ENCODE results near the gene MANBA. TPM values are rescaled to one million over a fixed set of nuclear protein-coding genes. Genes with fewer than 3 reads are reported as not detected.

MANBA gene
- total RNA-seq, 1 experiment from 2014 or later, result 21.4 TPM

DNA sequence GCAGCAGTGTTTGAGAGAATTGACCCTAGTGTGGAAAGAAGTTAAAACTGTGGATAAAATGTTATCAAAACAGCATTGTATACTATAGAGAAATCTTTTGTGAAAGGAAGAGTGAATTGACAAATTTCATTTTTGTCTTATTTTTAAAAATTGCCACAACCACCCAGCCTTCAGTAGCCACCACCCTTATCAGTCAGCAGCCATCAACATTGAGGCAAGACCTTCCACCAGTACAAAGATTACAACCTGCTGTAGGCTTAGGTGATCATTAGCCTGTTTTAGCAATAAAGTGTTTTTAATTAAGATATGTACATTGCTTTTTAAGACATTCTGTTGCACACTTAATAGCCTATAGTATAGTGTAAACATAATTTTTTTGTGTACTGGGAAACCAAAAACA is 168.5 kb downstream of the MANBA start:
- H2BK20ac ChIP-seq (ENCODE audit: low read depth, low read length, poor library complexity, severe bottlenecking), result no peak overlapping the region
- no peak overlapping the region for H3K23ac ChIP-seq (ENCODE audit: insufficient read length, low read depth, low read length)
- Mint-ChIP-seq H3K27me3 (ENCODE audit: low read depth) (no peaks in the 10 kb centered on the region), H3K4me3 (no peak overlapping the region), H3K4me1 (0 out of 4 replicates have a peak, but pooled peaks cover 0 to 3% of the 10 kb centered on the region in 2 experiments), H3K9me3 (peaks cover 3% of the 10 kb centered on the region in 2 experiments; a peak in 3 of 5 replicates), H3K27ac (no peak overlapping the region), H3K36me3 (ENCODE audit: insufficient read depth in 1 of 3, low read depth in 3 of 3) (peaks cover 0 to 4% (median 2%) of the 10 kb centered on the region in 3 experiments; a peak in 3 of 7 replicates)
- H2AFZ ChIP-seq (ENCODE audit: low read length), result no peak overlapping the region
- no peak overlapping the region for H3T11ph ChIP-seq (ENCODE audit: low read length)
- no peak overlapping the region for H2BK12ac ChIP-seq (ENCODE audit: insufficient read length, low read depth, low read length)
- no peaks in the 10 kb centered on the region for H3K4me1 ChIP-seq (ENCODE audit: insufficient read depth, low read length)
- H4K91ac ChIP-seq (ENCODE audit: insufficient read length, low read depth, low read length), result no peak overlapping the region
- H3K56ac ChIP-seq (ENCODE audit: insufficient read length, low read depth, low read length), result no peak overlapping the region
- H3K27me3 ChIP-seq (ENCODE audit: insufficient read depth, low read length), result no peaks in the 10 kb centered on the region
- H2AK5ac ChIP-seq (ENCODE audit: insufficient read length, low read length), result no peak overlapping the region
- H4K8ac ChIP-seq (replicated peaks; ENCODE audit: insufficient read length, low read depth, low read length), result no peak overlapping the region
- H3K4me2 ChIP-seq (ENCODE audit: insufficient read depth, insufficient read length, low read length), result no peak overlapping the region
- no peak for DNase-seq
- H2BK120ac ChIP-seq (ENCODE audit: low read depth, low read length, poor library complexity, severe bottlenecking), result no peak overlapping the region
- no peak overlapping the region for H2BK5ac ChIP-seq (ENCODE audit: insufficient read length, low read length)
- no peak overlapping the region for H3K9ac ChIP-seq (ENCODE audit: extremely low read depth, insufficient read length, low read length)
- H3K14ac ChIP-seq (ENCODE audit: insufficient read depth, low read length), result no peak overlapping the region
- no peak overlapping the region for H2BK15ac ChIP-seq (ENCODE audit: low read depth, low read length)
- TF ChIP-seq, protein P1, sequence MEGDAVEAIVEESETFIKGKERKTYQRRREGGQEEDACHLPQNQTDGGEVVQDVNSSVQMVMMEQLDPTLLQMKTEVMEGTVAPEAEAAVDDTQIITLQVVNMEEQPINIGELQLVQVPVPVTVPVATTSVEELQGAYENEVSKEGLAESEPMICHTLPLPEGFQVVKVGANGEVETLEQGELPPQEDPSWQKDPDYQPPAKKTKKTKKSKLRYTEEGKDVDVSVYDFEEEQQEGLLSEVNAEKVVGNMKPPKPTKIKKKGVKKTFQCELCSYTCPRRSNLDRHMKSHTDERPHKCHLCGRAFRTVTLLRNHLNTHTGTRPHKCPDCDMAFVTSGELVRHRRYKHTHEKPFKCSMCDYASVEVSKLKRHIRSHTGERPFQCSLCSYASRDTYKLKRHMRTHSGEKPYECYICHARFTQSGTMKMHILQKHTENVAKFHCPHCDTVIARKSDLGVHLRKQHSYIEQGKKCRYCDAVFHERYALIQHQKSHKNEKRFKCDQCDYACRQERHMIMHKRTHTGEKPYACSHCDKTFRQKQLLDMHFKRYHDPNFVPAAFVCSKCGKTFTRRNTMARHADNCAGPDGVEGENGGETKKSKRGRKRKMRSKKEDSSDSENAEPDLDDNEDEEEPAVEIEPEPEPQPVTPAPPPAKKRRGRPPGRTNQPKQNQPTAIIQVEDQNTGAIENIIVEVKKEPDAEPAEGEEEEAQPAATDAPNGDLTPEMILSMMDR (conservative IDR thresholded peaks at IDR 0.05), result no peak
- no peaks in the 10 kb centered on the region for H4K20me1 ChIP-seq (ENCODE audit: control insufficient read depth, insufficient read depth, insufficient read length)
- no peak overlapping the region for H3K27ac ChIP-seq (ENCODE audit: insufficient read length, low read depth, low read length)
- no peak overlapping the region for H3K18ac ChIP-seq (ENCODE audit: insufficient read length, low read depth, low read length)
- H3K79me1 ChIP-seq (ENCODE audit: insufficient read depth, low read depth, low read length, poor library complexity, severe bottlenecking), result no peaks in the 10 kb centered on the region
- H3K9me3 ChIP-seq (ENCODE audit: control insufficient read depth, low read depth, low read length), result no peaks in the 10 kb centered on the region
- no peak overlapping the region for H4K5ac ChIP-seq (ENCODE audit: insufficient read length, low read depth, low read length)
- no peaks in the 10 kb centered on the region for H3K23me2 ChIP-seq (ENCODE audit: insufficient read length, low read depth, low read length, poor library complexity, severe bottlenecking)
- H3K4ac ChIP-seq (ENCODE audit: low read depth, low read length), result no peak overlapping the region
- no peaks in the 10 kb centered on the region for H3K79me2 ChIP-seq (ENCODE audit: insufficient read depth, low read length)
